Coronary artery (tissue), 2 donors: ENCODE data around the gene CD44.

ENCODE experiments used
- DNase-seq: peaks from one replicate; pipeline ENCODE4 v3.0.0-alpha.2; 2017; ENCODE audit warnings: low spot score
- H3K27ac ChIP-seq, 2 donors: fragments of 200-600 bp; sonication (generic); one replicate each; pipeline ENCODE4 v1.5.1; 2016 to 2019
- H3K4me3 ChIP-seq: fragments of 200-600 bp; sonication (generic); 2 replicates; pipeline ENCODE4 v1.5.1; 2016; ENCODE audit warnings: mild to moderate bottlenecking, moderate library complexity
- CTCF ChIP-seq: fragments of 200-600 bp; sonication (generic); IDR thresholded peaks from one replicate; pipeline ENCODE4 v1.5.1; 2019; ENCODE audit warnings: antibody characterized with exemption

CD44 gene

GRCh38 chr11:35235936-35236666 lies 97.1 kb downstream of the CD44 start:
- no peak for TF ChIP-seq CTCF
- DNase-seq: no peak
- H3K27ac ChIP-seq: no peak overlapping the region
- H3K4me3 ChIP-seq: no peak overlapping the region

GRCh38 chr11:35236667-35237003 lies 97.7 kb downstream of the CD44 start:
- H3K4me3 ChIP-seq: no peak overlapping the region
- TF ChIP-seq CTCF: no peak
- DNase-seq: no peak
- no peak overlapping the region for H3K27ac ChIP-seq

DNA sequence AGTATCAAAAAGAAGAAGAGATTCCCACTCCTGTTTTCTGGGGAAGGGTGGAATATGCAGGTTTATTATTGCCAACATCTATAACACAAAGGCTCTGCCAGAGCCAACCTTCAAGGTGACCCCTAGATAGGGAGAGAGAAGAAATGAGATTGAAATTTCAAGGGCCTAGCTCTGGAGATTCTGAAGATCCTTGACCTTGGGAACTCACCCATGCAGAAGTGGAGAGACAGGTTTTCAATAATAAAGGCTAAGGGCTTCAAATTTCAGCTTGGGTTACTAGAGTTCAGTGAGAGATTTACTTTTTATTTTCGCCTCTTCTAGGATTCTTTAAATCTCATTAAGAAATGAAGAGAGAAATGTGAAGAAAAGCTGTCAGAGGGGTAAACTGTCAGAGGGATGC lies 98.4 kb downstream of the CD44 start:
- TF ChIP-seq CTCF: no peak
- Histone ChIP-seq H3K4me3 (no peak overlapping the region), H3K27ac (no peak overlapping the region)
- DNase-seq: no peak

DNA sequence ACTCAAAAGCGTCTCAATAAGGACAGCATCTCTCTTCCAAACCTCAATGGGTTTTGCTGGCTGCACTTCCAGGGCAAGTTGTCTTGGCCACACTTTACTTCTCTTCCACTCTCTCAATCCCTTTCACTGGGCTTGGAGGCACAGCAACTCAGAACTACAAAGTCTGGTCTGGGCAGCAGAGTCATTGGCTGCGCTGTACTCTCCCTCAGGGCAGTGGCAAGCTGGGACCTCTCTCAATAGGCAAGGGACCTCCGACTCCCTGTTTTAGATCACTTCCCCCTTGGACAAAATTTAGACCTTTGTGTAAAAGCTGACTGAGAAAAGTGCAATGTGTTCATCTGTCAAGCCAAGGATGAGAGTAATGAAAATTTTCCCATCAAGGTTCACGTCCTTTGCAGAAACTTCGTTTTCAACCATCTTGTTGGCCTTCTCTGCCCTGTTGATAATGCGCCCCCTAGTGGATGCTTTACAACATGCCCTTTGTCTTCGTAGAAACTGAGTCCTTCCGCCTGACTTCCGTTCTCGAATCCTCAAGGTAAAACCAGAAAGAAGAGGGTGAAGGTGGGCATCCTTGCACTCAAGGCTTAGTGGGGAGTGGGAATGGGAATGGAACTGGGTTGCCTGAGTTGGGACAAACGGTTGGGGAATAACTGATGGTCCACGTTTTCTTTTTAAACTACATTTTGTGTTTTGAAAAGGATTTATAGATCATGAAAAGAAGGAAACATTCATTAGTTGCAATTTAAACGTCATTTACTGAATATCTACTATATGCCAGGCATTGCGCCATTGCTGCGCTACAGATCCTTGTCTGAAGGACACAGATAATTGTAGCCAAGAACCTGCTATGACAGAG lies 99.1 kb downstream of the CD44 start:
- DNase-seq: no peak
- Histone ChIP-seq H3K27ac (no peak overlapping the region), H3K4me3 (no peak overlapping the region)
- TF ChIP-seq CTCF: peak; percentile 51

DNA sequence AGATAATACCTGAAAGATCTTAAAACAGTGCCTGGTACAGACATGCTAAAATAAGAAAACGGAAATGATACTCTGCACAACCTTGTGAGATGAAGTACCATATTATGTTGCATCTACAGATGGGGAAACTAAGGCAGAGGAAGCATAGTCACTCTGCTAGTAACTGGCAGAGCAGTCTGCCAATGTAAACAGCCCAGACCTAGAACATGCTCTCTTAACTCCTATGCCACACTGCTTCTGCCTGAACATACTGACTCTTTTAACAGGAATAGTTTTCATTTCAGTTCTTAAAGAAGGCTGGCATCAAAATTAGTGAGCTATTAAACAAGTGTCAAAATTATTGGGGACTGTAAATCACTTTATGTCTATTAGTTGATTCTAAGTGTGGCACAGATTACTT lies 99.9 kb downstream of the CD44 start:
- no peak overlapping the region for H3K4me3 ChIP-seq
- no peak overlapping the region for H3K27ac ChIP-seq
- no peak for DNase-seq
- TF ChIP-seq CTCF: no peak

- no peak overlapping the region for H3K4me3 ChIP-seq
- no peak for DNase-seq
- TF ChIP-seq CTCF: no peak
- no peak overlapping the region for H3K27ac ChIP-seq
These were observed 100.6 kb downstream of the CD44 start for GRCh38 chr11:35239471-35240075.
